ENCODE measurements around the gene DCAF6.
"Not testable (repeated sequence)": the region's sequence is repeated elsewhere in the genome, so short reads cannot be mapped to it uniquely, and the experiment has no call there.

Gene DCAF6

DNA sequence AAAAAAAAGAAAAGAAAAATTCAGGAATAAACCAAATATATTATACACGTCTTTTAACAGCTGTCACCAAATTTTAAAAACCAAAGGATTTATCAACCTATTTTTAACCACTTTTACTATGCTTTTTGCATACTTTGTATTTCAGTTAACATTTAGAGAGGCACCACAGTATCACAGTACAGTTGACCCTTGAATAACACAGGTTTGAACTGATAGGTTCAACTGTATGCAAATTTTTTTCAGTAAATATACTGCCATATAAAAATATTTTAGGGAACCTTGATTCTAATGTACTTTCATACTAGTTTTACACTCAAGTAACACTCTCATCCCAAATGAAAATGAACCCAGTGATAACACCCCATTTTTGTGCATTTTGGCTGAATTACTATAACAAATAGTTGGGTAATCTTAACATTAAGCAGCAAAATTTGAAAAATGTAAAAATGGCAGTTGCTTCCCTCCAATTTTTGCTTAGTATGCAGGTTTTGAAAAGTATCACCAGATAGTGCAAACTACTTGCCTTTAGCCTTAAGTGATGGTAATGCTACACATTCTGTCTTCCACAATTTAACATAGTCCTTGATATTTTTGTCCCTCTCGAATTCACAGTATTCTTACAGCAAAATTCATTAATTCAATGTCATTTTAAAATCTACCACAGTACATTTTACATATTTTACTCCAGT is 11.8 kb upstream of the DCAF6 start:
- DNase-seq (ENCODE audit: low spot score) = no peak

- DNase-seq (ENCODE audit: low spot score) = no peak
Measured at GRCh38 chr1:167926486-167926997, 9.9 kb upstream of the DCAF6 start.

DNA sequence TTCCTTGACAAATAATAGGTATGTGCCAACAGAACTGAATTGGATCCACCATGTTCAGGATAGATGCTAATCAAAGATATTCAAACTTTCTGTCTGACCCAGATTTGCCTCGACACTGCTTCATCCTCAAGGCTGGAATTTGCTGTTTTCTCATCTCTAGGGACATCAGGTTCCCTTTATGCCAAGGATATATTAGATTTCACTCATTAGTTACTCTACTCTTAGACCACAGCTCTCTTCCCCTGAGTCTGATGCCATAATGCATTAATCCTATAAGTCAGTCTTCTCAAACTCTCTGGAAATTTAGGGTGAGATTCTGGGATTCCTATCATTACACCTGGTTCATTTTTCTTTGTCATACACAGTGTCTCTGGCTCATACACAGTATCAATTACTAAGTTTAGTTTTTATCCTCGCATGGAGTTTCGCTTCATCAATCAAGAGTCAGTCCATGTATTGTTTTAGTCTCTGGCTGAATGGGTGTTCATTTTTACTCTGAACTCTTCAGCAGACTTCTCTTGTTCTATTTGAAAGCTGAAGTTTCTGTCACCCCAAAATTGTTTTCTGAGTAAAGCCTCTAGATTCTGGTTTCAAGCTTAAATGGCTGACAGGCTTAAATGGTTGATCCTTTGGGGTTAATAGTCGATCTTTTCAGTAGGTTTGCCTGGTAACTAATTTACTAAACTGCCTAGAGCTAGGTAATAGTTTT is 9.3 kb upstream of the DCAF6 start:
- no peak for DNase-seq (ENCODE audit: low spot score)

DNA sequence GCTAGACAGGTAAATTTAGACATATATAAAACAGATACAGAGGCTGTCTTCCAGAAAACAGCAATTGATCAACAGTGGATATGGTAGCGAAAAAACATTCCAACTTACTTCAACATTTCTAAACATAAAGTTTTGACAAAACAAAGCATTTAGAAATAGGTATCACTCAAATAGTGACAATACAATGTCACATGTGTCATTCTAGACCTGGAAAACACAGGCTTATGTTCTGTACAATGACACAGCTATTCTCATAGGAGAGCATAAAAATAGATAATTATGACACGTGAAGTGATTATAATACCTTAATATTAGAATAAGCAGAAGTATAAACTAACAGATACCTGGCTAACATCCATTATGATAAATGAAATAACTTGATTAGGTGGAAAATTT is 8.0 kb upstream of the DCAF6 start:
- DNase-seq (ENCODE audit: low spot score) = no peak

GRCh38 chr1:167928919-167929318 is 7.6 kb upstream of the DCAF6 start:
- DNase-seq (ENCODE audit: low spot score) = not testable (repeated sequence)

DNA sequence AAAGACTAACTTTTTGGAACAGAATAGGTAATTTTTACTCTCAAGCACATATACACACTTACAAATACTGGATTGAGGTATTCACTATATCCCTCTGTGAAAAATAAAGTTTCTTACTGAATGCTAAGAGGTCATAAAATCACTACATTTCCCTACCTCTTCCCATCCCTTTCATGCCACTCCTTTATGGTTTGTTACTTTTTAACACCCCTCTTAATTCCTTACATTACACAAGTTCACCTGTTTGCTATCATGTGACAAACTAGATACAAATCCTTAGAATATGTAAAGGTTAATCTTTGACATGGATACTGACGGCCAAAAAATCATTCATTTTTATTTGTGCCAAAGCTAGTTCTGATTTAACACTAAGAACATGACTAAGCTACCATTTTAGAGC is 6.8 kb upstream of the DCAF6 start:
- no peak for DNase-seq (ENCODE audit: low spot score)

DNA sequence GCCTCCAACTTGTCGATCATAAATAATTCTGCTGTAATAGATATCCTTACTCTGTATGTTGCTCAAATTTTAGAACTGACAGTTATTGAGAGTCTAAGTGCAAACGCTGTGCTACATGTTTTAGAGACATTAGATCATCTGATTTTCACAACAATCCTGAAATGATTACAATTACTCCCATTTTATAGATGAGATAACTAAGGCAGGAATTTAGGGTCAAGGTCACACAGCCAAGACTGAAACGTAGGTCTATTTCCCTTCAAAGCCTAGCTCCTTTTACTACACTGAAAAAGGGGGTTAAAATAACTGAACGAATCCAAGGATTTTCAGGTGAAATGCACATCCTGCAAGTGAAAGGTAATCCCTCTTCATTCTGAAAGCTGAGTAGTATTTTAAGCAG is 2.7 kb upstream of the DCAF6 start:
- DNase-seq (ENCODE audit: low spot score) = no peak

GRCh38 chr1:167934426-167935215 is 1.9 kb upstream of the DCAF6 start:
- no peak for DNase-seq (ENCODE audit: low spot score)

DNA sequence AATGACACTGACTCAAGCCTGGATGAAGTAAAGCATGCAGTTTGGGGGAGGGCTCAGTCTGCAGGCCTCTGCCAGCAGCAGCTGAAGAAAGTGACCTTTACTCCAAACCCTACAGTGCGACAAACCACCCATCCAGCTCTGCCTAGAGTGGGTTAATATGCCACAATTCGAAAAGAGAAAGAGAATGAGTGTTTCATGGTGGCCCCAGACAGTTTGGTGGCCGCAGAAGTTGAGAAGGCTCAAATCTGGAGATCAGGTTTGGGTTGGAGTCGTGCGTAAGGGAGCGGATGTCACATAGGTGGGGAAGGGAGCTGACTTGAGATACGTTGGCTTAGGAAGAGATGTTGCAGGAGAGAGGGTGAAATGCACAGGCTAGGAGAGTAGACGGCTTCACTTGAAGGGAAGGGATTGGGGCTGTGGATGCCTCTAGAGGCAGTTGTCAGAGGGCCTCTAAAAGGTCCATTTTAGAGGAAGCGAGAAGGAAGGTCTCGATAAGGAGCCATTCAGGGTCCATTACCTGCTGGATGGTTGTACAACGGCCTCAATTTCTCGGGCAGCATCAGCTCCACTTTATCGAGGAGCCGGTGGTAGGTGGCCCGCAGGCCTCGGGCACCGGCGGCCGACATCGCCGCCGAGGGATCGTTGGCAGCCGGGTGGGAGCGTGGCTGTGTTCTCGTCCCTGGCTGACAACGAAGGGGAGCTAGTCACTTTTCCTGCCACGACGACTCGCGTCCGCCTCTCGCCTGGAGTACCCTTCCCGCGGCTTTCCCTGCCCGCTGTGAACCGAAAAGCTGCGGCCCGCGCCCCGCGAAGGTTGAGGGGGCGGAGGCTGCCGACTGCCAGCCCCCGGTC is 1.0 kb upstream of the DCAF6 start:
- DNase-seq (ENCODE audit: low spot score) = no peak

DNA sequence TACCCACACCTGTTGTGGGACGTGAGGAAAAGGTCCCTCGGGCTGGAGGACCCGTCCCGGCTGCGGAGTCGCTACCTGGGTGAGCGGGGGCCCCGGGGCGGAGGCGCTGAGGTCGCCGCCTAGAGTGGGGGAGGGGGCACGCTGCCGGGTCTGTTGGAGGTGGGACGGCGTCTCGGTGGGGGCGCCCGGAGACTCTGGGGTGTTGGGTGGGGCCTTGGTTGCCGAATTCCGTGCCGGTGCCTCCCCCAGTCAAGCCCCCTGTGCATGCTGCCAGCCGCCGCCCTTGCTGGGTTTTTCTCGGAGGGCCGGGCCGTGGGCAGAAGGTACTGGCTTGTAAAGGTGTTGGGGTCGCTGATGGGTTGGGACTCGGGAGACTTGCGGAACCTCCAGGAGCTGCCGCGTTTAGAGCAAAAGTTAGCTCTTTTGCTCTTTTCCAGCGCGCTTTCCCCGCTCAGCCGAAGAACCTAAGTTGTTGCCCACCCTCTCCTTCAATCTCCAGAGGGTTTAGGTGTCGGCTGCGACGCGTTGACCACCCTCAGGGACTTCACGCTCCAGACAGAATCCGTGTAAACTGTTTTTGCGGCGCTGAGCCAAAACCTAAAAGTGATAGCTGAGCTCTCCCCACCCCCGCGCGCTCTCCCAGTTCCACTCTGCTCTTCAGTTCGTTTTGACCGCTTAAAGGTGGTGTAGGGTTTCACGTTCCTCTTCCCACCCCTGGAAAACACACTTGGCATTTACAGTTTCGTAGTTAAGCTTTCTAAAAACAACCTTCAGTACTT is 636 bp downstream of the DCAF6 start, which contains the start of gene MPC2:
MPC2 (minus strand) TSS at position 143 of the 779 bp plus-strand sequence. CDS start 1,231 bp downstream, outside the sequence.
- DNase-seq (ENCODE audit: low spot score) = peak; percentile 76

- DNase-seq (ENCODE audit: low spot score) = no peak
Measured at GRCh38 chr1:167937709-167938010, 1.2 kb downstream of the DCAF6 start.

GRCh38 chr1:167938080-167938636 is 1.7 kb downstream of the DCAF6 start:
- no peak for DNase-seq (ENCODE audit: low spot score)

DNA sequence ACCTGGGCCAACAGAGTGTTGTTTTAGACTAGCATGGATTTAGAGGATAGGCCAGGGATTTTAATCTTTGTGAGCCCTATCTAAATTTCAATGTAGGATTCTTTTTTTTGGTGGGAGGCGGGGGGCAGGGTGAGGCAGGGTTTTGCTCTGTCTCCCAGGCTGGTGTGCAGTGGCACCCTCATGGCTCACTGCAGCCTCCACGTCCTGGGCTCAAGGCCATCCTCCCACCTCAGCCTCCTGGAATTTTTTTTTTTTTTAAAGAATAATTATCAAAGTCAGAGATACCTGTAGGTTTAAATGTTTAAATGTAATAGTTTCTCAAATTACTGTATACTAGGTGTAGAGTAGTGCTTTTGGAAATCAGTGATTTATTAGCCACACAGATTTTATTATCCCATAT is 3.8 kb downstream of the DCAF6 start:
- no peak for DNase-seq (ENCODE audit: low spot score)

GRCh38 chr1:167943541-167943940 is 7.1 kb downstream of the DCAF6 start:
- DNase-seq (ENCODE audit: low spot score) = no peak

DNA sequence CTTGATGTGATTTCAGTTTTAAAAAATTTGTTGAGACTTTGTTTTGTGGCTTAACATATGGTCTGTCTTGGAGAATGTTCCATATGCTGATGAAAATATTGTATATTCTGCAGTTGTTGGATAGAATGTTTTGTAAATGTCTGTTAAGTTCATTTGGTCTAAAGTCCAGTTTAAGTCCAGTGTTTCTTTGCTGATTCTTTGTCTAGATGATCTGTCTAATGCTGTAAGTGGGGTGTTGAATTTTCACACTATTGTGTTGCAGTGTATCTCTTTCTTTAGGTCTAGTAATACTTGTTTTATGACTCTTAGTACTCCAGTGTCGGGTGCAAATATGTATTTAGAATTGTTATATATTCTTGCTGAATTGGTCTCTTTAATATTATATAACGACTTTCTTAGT is 11.2 kb downstream of the DCAF6 start:
- DNase-seq (ENCODE audit: low spot score) = no peak

DNA sequence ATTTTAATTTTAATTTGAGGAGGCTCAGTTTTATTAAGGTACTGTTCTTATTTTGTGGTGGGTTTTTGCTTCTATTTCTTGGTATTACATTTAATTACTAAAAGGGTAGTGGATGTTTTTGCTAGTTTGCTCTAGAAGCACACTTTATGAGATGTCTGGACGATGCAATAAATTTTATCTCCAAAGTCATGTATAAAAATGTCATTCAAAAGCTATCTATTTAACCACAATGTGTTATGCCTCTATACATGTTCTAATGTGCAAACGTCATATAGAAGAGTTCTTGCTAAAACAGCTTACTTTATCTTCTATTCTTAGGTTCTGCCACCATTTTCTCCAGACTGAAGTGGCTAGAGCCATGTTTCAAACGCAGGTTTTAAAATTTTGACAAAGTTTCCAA is 13.3 kb downstream of the DCAF6 start:
- DNase-seq (ENCODE audit: low spot score) = no peak

- DNase-seq (ENCODE audit: low spot score) = no peak
Measured at GRCh38 chr1:167950569-167950968, 14.1 kb downstream of the DCAF6 start.

GRCh38 chr1:167955915-167956314 is 19.4 kb downstream of the DCAF6 start:
- DNase-seq (ENCODE audit: low spot score) = no peak

DNA sequence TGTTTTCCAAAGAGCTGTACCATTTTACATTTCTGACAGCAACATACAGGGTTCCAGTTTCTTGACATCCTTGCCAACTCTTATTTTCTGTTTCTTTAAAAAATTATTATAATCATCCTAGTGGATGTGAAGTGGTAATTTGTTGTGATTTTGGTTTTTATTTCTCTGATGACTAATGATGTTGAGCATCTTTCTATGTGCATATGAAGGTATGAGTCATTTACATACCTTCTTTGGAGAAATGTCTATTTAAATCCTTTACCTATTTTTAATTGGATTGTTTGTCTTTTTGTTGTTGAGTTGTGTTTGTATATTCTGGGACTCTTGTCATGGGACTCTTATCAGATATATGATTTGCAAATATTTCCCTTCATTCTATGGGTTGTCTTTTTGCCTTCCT is 21.2 kb downstream of the DCAF6 start:
- DNase-seq (ENCODE audit: low spot score) = no peak

DNA sequence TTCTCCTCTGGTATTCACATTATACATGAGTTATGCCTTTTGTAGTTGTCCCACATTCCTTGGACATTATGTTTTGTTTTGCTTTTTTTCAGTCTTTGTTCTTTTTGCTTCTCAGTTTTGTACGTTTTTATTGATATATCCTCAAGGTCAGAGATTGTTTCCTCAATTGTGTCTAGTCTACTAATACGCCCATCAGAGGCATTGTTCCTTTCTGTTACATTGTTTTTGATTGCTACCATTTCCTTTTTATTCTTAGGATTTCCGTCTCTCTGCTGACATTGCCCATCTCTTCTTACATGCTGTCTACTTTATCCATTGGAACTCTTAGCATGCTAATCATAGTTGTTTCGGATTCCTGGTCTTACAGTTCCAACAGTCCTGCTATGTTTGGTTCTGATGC is 28.2 kb downstream of the DCAF6 start:
- DNase-seq (ENCODE audit: low spot score) = no peak

DNA sequence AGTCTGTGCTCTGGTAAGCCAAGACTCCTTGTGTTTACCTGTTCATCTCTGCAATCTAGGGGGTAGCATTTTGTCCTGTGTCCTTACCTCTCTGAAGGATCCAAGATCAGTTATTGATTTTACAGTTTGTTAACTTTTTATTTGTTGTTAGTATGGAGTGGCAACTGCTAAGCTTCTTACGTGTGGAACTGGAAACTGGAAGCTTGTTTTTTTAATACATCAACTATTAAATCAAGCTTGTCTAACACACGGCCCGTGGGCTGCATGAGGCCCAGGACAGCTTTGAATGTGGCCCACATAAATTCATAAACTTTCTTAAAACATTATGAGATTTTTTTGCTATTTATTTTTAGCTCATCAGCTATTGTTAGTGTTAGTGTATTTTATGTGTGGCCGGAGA is 29.6 kb downstream of the DCAF6 start:
- DNase-seq (ENCODE audit: low spot score) = no peak
